Choroid plexus epithelial cell (primary cell): ENCODE measurements around the gene DESI2.

ENCODE experiments used
- DNase-seq: peaks from one replicate; pipeline ENCODE4 v3.0.0-alpha.2; 2010; ENCODE audit warnings: low read depth
- H3K4me3 ChIP-seq: 2 replicates; pipeline ENCODE4 v1.5.1; 2011; ENCODE audit warnings: low read depth, mild to moderate bottlenecking, control low read depth, low read length, moderate library complexity
- CTCF ChIP-seq: conservative IDR thresholded peaks from 2 replicates; pipeline ENCODE4 v1.5.1; 2011; ENCODE audit warnings: low read depth, mild to moderate bottlenecking, control low read depth, inconsistent platforms, low read length, moderate library complexity

The DESI2 gene

GRCh38 chr1:244652623-244653438 is at the start of gene DESI2:
Gene DESI2 (plus strand): TSS chr1:244653126. CDS start chr1:244653314, 188 bp downstream.
- peak within 1 kb of the TSS; percentile 89 for H3K4me3 ChIP-seq
- peak; percentile 51 for TF ChIP-seq CTCF
- DNase-seq, result peak; percentile 100

- TF ChIP-seq CTCF, result peak; percentile 60
- H3K4me3 ChIP-seq, result no peak overlapping the region
- DNase-seq, result peak; percentile 66
Measured at GRCh38 chr1:244603498-244603897, 49.4 kb upstream of the DESI2 start.

- no peak overlapping the region for H3K4me3 ChIP-seq
- TF ChIP-seq CTCF, result no peak
Measured at GRCh38 chr1:244605835-244606370, 47.0 kb upstream of the DESI2 start.

GRCh38 chr1:244614113-244614836 is 38.7 kb upstream of the DESI2 start:
- no peak for TF ChIP-seq CTCF
- DNase-seq, result no peak

More at GRCh38 chr1:244605835-244606370, 47.0 kb upstream of the DESI2 start:
- DNase-seq, result no peak

GRCh38 chr1:244614879-244615278 is 38.0 kb upstream of the DESI2 start:
- H3K4me3 ChIP-seq, result no peak overlapping the region
- DNase-seq, result no peak
- TF ChIP-seq CTCF, result no peak

More at GRCh38 chr1:244614113-244614836, 38.7 kb upstream of the DESI2 start:
- no peak overlapping the region for H3K4me3 ChIP-seq

GRCh38 chr1:244615301-244615700 is 37.6 kb upstream of the DESI2 start:
- no peak for TF ChIP-seq CTCF
- no peak overlapping the region for H3K4me3 ChIP-seq
- no peak for DNase-seq
